Muscle of leg (tissue), 11 donors: ENCODE measurements around the gene CHST15. TPM values are rescaled to one million over a fixed set of nuclear protein-coding genes. Genes with fewer than 3 reads are reported as not detected.
"Not testable (repeated sequence)": the region's sequence is repeated elsewhere in the genome, so short reads cannot be mapped to it uniquely, and the experiment has no call there.

ENCODE experiments used
- DNase-seq: peaks from one replicate; pipeline ENCODE4 v3.0.0; 2013
- H3K27ac ChIP-seq: one replicate; pipeline ENCODE4 v1.5.1; 2013; ENCODE audit warnings: mild to moderate bottlenecking, low read length, control low read depth
- H3K27me3 ChIP-seq: one replicate; pipeline ENCODE4 v1.6.1; 2013; ENCODE audit warnings: low read length; ENCODE audit not compliant: control insufficient read depth, insufficient read depth
- H3K36me3 ChIP-seq: one replicate; pipeline ENCODE4 v1.6.1; 2013; ENCODE audit warnings: low read length; ENCODE audit not compliant: control insufficient read depth, insufficient read depth
- H3K4me1 ChIP-seq: one replicate; pipeline ENCODE4 v1.6.1; 2013; ENCODE audit warnings: low read length; ENCODE audit not compliant: control insufficient read depth, insufficient read depth
- H3K4me3 ChIP-seq: one replicate; pipeline ENCODE4 v1.5.1; 2013; ENCODE audit warnings: low read length, control low read depth
- H3K9me3 ChIP-seq: replicated peaks from 2 replicates; pipeline ENCODE4 v1.6.1; 2013; ENCODE audit warnings: low read depth, low read length; ENCODE audit not compliant: control insufficient read depth
- WGBS: methylation state at CpG from one replicate; pipeline ENCODE4 v1.1.5; 2013; ENCODE audit warnings: missing lambda C conversion rate; ENCODE audit not compliant: insufficient coverage; 5-methylcytosine and 5-hydroxymethylcytosine counted together
- polyA plus RNA-seq, 8 donors: library from polyadenylated mRNA; unstranded; fragments of 120-200 nt; gene quantifications; one replicate each; pipeline versions ENCODE4 v1.2.1 to v1.2.3, GENCODE V29; 2013; ENCODE audit warnings: inconsistent platforms in 1 of 8, low replicate concordance in 1 of 8; ENCODE audit not compliant: insufficient read length in 8 of 8, insufficient read depth in 1 of 8
- total RNA-seq: library from RNA; stranded (reverse); fragments of 120-200 nt; gene quantifications from one replicate; pipeline ENCODE4 v1.2.4, GENCODE V29; 2013

The CHST15 gene
- total and polyA plus RNA-seq, 9 donors = 10.6 to 19.7 (median 16.3) TPM

DNA sequence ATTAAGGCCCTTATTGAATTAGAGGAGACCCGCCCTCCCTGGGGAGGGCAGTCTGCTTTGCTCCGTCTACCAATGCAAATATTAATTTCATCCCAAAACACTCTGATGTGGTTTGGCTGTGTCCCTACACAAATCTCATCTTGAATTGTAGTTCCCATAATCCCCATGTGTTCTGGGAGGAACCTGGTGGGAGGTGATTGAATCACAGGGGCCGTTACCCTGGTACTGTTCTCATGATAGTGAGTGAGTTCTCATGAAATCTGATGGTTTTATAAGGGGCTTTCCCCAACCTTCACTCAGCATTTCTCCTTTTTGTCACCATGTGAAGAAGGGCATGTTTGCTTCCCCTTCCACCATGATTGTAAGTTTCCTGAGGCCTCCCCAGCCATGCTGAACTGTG is 7.3 kb upstream of the CHST15 start:
- H3K36me3 ChIP-seq, H3K27ac ChIP-seq, H3K4me3 ChIP-seq, H3K4me1 ChIP-seq, H3K9me3 ChIP-seq, DNase-seq: not testable (repeated sequence)
- no CpG with 5 or more reads among the region's 3 CpGs for WGBS
- peaks cover 24% of the 10 kb centered on the region for H3K27me3 ChIP-seq

DNA sequence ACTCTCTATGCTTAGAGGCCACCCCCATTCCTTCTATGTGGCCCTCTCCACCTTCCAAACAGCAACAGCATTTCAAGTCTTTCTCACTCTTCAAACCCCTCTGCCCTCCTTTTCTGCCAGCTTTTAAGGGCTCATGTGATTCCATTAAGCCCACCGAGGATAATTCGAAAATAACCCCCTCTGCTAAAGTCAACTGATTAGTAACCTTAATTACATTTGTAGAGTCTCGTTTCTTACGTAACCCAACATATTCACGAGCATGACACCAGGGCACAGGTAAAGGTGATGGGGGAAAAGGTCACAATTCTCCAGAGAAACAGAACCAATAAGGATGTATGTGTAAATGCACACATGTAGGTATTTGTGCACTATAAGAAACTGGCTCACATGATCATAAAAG is 6.7 kb upstream of the CHST15 start:
- Histone ChIP-seq H3K36me3 (no peaks in the 10 kb centered on the region), H3K9me3 (peaks cover 9% of the 10 kb centered on the region), H3K27me3 (peaks cover 24% of the 10 kb centered on the region), H3K27ac (no peak overlapping the region), H3K4me1 (peaks cover 6% of the 10 kb centered on the region), H3K4me3 (no peak overlapping the region)
- DNase-seq = no peak
- WGBS = 90% methylated on average over 2 of the region's 5 CpGs

DNA sequence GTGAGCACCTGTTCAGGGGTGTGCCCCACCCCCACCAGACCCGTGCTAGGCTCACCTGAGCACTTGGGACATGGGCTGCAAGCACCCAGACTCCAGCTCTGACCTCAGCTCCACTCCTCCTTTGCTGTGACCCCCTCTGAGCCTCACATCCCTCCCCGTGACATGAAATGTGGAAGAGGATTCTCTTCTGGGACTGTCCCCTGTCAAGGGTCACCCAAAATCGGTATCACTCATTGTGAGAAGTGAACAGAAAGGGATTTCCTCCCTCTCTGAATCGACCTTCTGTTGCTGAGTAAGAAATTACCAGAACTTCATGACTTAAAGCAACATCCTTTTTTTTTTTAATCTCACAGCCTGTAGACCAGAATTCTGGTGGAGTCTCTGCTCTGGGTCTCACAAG is 6.2 kb upstream of the CHST15 start:
- no peak for DNase-seq
- H3K27ac ChIP-seq = no peak overlapping the region
- no peak overlapping the region for H3K4me3 ChIP-seq
- H3K27me3 ChIP-seq = peaks cover 24% of the 10 kb centered on the region
- peaks cover 9% of the 10 kb centered on the region for H3K9me3 ChIP-seq
- H3K4me1 ChIP-seq = peaks cover 10% of the 10 kb centered on the region
- WGBS = no CpG with 5 or more reads among the region's 4 CpGs
- H3K36me3 ChIP-seq = no peaks in the 10 kb centered on the region

DNA sequence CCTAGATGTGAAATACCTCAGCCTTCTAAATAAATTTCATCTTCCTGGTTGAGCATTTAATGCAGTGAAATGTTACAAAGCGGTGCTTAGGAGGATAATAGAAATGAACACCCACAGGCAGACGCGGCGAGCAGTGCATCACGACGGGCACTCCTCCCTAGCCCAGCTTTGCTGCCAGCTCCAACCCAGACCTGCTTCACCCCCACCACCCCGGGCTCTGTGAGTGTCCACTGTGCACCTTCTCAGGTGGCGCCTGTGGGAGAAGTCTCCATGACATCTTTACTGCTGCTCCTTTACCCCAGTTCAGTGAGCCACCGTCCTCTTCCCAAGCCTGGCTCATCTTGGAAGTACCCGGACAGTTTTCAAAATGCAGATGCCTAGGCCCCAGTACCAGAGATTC is 5.2 kb upstream of the CHST15 start:
- no peak for DNase-seq
- 83% methylated on average over 7 of the region's 10 CpGs for WGBS

DNA sequence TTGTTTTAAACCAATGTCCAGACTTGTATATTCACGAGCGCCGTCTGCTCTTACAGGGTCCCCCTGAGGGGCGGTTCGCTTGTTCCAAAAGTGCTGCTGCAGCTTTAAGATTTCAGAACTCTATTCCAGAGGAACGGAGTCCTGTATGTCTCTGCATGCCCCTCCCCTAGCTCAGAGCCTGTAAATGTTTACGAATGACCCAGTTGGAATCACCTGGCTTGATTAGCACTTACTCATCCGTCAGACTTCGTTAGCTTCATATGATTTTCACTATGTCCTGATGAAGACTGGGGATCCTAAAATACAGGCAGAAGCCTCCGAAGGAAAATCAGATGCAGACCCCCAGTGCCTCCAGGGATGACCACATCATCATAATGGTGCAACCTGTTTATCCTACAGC is 4.5 kb upstream of the CHST15 start:
- peaks cover 9% of the 10 kb centered on the region for H3K9me3 ChIP-seq

More for the DNA sequence above, 5.2 kb upstream of the CHST15 start:
- H3K9me3 ChIP-seq = peaks cover 9% of the 10 kb centered on the region
- H3K4me1 ChIP-seq = peaks cover 20% of the 10 kb centered on the region
- no peaks in the 10 kb centered on the region for H3K36me3 ChIP-seq
- H3K27me3 ChIP-seq = peaks cover 30% of the 10 kb centered on the region
- no peak overlapping the region for H3K4me3 ChIP-seq
- H3K27ac ChIP-seq = no peak overlapping the region

DNA sequence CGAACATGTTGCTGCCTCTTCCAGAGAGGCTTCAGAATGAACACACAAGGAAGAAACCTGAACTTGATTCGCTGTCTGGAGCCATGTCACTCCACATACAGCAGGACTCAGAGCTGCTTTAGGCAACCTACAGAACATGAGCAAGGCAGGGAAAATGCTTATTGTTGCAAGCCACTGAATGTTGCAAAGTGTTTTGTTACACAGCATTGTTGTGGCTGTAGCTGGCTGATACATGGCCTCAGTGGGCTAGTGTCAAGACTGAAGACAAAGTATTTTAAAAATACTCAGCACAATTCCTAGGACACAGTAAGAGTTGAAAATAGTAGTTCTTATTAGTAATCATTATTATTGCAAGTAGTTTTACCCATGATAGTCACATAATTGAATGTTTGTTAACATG is 3.1 kb upstream of the CHST15 start:
- Histone ChIP-seq H3K36me3 (no peaks in the 10 kb centered on the region), H3K4me1 (peaks cover 31% of the 10 kb centered on the region), H3K4me3 (no peak overlapping the region), H3K27me3 (peaks cover 39% of the 10 kb centered on the region), H3K27ac (no peak overlapping the region), H3K9me3 (peaks cover 9% of the 10 kb centered on the region)
- 72% methylated on average over 2 of the region's 2 CpGs for WGBS
- no peak for DNase-seq

More for the DNA sequence above, 4.5 kb upstream of the CHST15 start:
- Histone ChIP-seq H3K4me1 (peaks cover 24% of the 10 kb centered on the region), H3K27me3 (peaks cover 30% of the 10 kb centered on the region), H3K27ac (no peak overlapping the region), H3K36me3 (no peaks in the 10 kb centered on the region), H3K4me3 (no peak overlapping the region)
- 6% methylated on average over 6 of the region's 10 CpGs for WGBS
- no peak for DNase-seq

DNA sequence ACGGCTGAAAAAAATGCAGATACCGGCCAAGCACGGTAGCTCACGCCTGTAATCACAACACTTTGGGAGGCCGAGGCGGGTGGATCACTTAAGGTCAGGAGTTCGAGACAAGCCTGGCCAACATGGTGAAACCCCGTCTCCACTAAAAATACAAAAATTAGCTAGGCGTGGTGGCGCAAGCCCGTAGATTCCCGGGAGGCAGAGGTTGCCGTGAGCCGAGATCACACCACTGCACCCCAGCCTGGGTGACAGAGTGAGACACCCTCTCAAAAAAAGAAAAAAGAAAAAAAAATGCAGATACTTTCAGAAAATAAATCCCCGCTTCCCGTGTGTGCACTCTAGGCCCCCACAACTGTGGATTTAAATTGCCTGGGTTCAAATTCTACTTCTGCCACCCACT is 2.4 kb upstream of the CHST15 start:
- not testable (repeated sequence) for H3K27ac ChIP-seq, H3K4me3 ChIP-seq, H3K36me3 ChIP-seq, H3K9me3 ChIP-seq, DNase-seq
- 78% methylated on average over 11 of the region's 16 CpGs for WGBS
- H3K4me1 ChIP-seq = peaks cover 36% of the 10 kb centered on the region
- H3K27me3 ChIP-seq = peaks cover 46% of the 10 kb centered on the region

DNA sequence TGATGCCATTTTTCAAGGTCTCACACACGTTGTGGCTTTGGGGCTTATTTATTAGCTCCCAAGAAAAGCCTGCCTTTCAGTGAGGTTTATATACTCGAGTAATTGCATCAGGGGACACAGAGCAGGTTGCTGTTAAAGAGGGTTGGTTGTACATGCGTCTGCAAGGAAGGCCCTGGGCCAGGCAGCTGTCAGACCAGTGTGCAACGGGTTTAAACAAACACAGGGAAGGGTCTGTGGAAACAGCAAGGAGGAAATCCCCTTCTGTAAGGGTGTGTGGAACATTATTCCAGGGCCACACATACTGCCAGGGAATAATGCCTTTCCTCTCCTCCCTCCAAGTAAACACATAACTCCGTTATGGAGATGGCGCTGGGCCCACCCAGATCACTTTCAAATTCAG is 1.7 kb upstream of the CHST15 start:
- peak; percentile 66 for DNase-seq
- WGBS = 35% methylated on average over 3 of the region's 6 CpGs
- H3K4me3 ChIP-seq = no peak overlapping the region

DNA sequence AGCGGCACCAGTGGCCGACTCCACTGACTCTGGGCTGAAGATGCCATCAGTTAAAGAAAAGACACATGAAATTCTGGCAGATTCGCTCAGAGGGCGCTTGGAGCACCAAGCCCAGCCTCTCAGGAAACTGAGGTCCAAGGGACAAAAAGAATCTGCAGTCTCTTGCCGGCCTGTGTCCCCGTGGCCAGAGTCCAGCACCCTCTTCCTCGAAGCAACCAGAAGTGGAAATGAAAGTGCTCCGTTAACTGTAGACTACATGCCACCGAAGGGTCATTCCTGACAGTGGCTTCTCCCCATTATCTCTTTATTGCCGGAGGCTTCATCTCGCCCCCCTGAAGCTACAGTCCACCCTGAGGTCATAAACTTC is 1.0 kb upstream of the CHST15 start:
- peak overlapping the region; percentile 65 for H3K27ac ChIP-seq
- WGBS = 37% methylated on average over 9 of the region's 11 CpGs

More for the DNA sequence above, 1.7 kb upstream of the CHST15 start:
- Histone ChIP-seq H3K27me3 (peaks cover 53% of the 10 kb centered on the region), H3K36me3 (no peaks in the 10 kb centered on the region), H3K9me3 (peaks cover 5% of the 10 kb centered on the region), H3K27ac (peak overlapping the region; percentile 7), H3K4me1 (peaks cover 36% of the 10 kb centered on the region)

DNA sequence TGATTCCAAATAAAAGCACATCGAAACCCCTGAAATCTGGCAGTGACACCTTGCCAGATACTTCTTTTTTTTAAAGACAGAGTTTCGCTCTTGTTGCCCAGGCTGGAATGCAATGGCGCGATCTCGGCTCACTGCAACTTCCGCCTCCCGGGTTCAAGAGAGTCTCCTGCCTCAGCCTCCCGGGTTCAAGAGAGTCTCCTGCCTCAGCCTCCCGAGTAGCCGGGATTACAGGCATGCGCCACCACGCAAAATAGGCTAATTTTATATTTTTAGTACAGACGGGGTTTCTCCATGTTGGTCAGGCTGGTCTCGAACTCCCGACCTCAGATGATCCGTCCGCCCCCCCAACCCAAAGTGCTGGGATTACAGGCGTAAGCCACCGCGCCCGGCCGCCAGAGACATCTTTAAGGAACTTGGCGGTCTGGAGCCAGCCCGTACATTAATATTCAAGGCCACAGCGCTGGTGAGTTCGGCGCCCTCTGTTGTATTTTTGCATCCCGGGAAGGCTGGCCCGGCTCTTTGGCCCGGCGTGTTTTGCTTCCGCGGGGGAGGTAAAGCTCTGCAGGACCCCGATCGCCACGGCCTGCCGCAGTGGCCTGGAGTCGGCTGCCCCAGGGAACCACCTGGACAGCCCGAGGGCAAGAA is 498 bp upstream of the CHST15 start:
- H3K36me3 ChIP-seq, H3K9me3 ChIP-seq: not testable (repeated sequence)
- DNase-seq = peak; percentile 75
- 5% methylated on average over 35 of the region's 39 CpGs for WGBS
- H3K27ac ChIP-seq = peak overlapping the region; percentile 67
- H3K27me3 ChIP-seq = peaks cover 57% of the 10 kb centered on the region
- H3K4me1 ChIP-seq = peaks cover 36% of the 10 kb centered on the region
- H3K4me3 ChIP-seq = peak overlapping the region; percentile 70

More for the DNA sequence above, 1.0 kb upstream of the CHST15 start:
- Histone ChIP-seq H3K4me3 (peak overlapping the region; percentile 70), H3K4me1 (peaks cover 36% of the 10 kb centered on the region), H3K9me3 (peaks cover 4% of the 10 kb centered on the region), H3K36me3 (no peaks in the 10 kb centered on the region), H3K27me3 (peaks cover 60% of the 10 kb centered on the region)
- peak; percentile 57 for DNase-seq
